Measurements from ENCODE around the gene NDUFC1.
"Not testable (repeated sequence)": the region's sequence is repeated elsewhere in the genome, so short reads cannot be mapped to it uniquely, and the experiment has no call there.

NDUFC1 gene

DNA sequence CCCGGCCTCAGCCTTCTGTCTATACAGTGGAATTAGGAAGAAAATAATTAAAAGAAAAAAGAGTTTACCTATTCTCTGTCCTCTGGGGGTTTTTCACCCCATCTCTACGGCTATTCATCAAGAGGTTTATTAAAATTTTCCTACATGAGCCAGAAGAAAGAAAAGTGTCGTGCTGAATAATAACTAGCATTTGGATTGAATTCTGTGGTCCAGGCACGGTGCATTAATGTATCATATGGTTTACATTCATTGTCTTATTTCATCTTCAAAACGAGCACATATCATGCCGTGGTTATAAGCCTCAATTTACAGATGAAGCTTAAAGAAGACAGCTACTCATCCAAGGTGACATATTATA is 6.4 kb downstream of the NDUFC1 start:
- no peak for DNase-seq

DNA sequence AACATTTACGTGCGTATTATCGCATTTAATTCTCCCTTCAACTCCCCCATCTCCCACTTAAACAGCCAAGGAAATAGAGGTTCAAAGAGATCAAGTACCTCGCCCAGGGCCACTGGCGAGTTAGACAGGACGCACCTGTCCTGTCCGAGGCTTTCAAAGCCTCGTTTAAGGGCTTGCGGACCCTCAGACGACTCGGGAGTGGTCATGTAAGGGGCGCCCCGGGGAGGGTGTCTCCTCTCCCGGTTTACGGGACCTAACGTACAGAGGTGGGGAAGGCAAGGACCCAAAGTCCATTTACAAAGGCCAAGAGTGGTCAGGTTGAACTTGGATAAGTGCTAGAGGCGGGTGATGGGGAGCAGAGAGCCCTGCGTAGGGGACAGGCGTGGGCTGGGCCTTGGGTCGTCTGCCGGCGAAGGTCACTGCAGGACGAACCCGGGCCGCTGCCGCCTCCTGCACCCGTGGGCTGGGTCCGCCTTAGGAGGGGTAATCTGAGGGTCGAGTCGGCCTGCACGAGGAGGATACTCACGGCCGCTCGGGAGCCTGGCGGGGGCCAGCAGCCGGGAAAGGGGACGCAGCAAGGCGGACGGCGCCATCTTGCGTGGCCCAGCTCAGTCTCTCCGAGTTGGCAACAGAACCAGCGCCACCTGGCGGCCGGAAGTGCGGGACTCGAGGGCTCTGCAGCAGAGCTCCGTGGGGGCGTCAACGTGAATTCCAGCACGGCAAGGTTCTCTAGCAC is 6.9 kb downstream of the NDUFC1 start:
- peak; percentile 88 for DNase-seq

DNA sequence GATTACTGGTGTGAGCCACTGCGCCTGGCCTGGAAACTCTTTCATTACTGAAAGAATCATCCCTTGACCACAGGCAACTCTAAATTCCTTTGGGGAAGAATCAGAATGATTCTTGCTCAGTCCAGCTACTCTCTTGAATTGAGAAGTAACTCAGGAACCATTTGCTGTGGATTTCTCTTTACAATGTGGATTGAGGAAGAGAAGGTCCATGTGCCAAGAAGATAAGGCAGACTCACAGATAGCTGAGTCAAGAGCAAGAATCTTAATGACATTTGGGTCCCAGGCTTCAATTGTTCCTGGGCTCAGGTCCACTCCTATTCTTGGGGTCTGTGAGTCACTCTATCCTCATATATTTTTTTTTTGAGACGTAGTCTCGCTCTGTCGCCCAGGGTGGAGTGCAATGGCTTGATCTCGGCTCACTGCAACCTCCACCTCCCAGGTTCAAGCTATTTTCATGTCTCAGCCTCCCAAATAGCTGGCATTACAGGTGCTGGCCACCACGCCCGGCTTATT is 16.0 kb downstream of the NDUFC1 start:
- DNase-seq, result no peak

DNA sequence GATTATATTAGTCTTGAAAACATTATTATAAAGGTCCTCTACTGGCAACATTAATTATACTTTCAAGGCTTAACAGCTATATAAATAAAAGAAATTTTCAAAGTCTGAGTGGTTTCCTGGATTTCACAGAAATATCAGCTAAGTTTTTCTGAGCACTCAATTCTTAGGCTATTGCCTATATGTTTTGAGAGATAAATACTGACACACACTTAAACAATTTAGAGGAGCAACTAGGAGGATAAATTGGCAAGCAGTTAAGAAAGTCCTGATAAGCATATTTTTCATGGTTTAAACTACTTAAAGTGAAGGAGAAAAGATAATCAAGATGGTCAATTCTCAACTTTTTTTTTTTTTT is 19.6 kb downstream of the NDUFC1 start:
- DNase-seq, result no peak

DNA sequence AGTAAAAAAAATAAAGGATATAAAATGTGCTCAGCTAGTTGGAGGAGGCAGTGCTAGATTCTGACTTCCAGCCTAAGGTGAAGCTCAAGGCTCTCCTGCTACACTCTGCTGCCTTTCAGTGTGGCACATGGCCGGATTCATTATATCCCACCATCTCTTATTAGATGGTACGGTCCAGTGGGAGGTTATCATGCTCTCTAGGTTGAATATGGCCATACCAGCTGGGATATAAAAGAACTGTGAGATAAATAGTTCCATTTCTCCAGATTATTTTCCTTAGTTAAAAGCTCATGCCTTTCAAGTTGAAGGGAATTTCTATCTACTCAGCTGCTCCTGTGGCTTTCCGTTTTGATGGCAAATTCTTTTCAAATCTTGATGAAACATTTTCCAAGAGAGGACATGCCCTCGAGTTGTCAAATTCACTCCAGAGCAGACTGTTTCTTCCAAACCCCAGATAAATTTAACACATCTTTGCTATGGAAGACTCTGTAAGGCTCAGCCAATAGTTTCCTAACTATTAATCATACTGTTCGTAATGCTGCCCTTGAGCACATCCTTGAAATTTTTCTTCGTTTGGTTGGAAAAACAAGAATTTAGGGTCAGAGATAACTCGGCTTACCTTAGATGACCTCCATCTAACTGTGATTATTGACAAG is 20.1 kb downstream of the NDUFC1 start:
- DNase-seq, result no peak

DNA sequence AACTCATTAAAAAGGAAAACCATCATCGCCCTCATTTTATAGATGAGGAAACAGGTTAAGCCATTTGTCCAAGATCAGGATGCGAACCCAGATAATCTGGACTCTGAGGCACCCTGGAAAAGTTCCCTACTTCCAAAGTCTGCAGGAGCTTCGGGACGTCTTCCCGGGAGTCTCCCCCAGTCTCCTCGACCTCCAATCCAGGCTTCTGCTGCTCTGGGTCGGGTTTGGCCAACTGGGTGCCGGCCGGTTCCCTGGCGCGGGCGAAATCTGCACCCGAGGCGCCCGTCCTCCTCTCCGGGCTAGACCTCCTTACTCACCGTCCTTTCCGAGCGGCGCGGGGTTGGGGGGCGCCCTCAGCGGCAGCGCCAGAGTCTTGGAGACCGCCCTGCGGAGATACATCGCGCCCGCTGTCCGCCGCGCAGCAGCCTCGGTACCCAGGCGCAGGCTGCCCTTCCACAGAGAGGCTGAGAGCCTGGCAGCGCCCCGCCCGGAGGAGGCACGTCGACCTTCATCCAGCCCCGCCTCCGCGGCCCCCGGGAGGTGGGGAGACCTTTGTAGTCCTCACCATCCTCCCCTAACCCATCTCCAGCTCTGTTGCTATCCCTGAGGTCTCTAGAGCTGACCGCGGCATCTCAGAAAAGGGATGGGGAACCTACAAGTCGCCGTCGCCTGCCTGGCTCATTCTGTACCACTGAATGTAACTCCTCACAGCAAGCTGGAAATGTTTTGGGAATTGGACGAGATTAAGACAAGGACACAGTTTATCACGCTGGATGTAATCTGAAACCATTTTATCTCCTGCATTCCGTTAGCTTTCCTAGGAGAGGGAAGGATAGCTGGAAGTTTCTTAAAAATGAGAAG is 22.3 kb downstream of the NDUFC1 start, which contains the start of gene MGARP:
MGARP (minus strand) TSS at position 466 of the 861 bp plus-strand sequence; CDS start at position 399, 67 bp downstream.
- no peak for DNase-seq

DNA sequence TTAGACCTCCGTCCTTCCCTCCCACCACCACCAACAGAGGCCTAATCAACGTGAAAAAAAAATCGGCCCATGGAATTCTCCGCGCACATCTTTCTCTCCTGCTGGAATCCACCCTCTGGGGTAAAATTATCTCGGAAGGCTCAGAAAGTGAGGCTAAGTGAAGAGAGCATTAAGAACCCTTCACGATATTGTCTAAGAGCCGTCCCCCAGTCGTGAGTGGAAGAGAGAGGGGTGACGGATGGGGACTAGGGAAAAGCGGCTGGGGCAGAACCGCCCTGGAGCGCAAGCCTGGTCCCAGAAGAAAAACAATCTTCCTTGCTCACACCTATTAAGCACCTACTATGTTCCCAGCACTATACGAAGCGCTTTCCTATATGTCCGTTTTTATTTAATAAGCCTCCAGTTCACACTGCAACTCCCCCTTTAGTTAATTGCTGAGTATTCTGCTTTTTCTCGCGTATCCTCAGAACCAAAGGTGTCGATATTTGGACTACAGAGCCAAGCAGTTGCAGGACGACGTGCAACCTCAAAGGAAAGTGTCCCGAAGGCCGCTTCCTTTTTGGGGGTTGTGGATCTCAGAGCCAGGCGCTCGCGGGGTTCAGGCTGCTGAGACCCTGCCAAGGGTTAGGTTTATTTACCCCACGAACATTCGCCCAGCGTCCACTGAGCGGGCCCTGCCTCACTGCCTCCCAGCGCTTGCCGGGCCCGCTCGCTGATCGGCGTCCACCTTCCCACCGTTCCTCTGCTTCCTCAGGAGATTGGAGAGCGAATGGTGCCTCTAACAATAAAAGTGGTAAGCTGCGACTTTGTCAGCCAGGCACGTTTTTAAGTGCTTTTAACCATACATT is 23.1 kb downstream of the NDUFC1 start:
- DNase-seq, result no peak

DNA sequence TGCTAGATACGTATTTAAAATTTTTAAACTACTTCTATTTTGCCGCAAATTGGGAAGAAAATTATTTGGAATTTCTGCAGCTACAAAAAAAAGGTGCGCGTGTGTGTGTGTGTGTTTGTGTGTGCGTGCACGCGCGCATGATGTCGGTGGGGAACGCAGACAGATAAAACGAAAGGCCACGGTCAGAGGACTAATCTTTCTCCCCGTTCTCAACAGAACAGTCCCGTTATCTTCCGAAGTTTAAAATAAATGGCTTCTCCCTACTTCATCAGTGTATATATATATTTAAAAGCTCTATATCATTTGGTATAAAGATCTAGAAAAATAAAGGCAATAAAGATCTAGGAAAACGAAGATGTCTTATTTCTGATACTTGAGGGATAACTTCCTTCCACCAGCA is 23.8 kb downstream of the NDUFC1 start:
- DNase-seq, result no peak

DNA sequence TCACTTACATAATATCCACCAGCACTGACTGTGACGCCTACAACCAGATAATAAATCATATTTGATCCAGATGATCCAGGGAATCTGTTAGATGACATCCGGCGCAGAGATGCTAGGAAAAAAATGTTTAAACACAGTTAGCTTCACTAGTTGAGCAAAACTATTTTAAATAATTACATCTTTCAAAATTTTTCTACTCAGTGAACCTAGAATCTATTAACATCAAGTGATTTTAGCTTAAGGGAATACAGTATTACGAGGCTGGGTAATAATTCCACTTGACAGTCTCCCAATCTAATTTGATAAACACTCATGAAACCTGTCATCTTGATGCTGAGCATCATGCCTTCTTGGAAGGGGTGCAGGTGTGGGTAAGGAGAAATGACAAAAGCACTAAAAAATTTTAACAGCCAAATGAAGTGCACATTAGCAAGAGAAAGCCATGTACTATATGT is 27.0 kb downstream of the NDUFC1 start:
- no peak for DNase-seq

DNA sequence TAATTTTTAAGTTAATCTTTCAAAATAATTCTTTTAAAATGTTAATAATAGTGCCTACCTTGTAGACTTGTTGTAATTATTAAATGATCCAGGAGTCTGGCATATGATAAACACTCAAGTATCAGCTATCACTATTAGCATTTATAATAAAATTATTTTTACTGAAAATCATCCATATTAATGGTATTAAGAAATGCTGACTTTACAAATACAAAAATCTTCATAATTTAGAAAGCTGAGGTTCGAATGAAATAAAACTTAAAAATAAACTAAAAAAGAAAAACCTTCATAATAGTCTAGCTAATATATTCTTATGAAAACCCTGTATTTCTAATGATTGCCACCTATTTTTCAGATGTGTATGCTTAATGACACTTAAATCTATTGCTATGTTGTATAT is 27.5 kb downstream of the NDUFC1 start:
- no peak for DNase-seq

DNA sequence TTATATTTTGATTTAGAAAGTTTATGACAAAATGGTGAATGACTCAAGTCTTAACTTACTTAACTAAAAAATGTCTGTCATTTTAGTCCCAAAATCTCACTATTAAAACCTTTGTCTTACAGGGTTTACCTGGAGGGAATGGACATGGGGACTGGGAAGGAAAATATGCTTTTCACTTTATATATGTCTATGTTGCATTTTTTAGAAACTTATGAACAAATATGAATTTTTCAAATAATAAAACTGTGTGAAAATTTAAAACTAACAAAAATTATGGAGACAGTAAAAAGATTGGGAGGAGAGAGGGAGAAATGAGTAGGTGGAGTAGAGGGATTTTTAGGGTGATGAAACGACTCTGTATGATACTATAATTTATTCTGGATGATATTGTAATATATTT is 28.4 kb downstream of the NDUFC1 start:
- DNase-seq, result no peak

DNA sequence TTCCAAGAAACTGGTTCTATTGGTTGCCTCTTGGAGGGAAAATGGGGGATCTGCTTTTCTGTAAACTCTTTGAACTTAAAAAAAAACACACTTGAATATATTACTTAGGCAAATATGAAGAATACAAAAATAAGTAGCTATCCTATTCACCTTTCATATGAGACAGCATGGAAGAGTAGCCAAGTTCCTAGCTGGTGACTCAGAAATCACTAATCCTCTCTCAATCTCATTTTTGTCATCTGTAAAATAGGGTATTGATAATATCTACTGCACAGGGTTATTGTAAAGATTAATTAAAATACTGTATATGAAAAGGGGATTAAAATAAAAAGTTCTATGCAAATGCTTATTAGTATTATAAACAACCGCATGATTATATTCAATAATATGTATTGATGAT is 35.0 kb downstream of the NDUFC1 start:
- peak; percentile 42 for DNase-seq

DNA sequence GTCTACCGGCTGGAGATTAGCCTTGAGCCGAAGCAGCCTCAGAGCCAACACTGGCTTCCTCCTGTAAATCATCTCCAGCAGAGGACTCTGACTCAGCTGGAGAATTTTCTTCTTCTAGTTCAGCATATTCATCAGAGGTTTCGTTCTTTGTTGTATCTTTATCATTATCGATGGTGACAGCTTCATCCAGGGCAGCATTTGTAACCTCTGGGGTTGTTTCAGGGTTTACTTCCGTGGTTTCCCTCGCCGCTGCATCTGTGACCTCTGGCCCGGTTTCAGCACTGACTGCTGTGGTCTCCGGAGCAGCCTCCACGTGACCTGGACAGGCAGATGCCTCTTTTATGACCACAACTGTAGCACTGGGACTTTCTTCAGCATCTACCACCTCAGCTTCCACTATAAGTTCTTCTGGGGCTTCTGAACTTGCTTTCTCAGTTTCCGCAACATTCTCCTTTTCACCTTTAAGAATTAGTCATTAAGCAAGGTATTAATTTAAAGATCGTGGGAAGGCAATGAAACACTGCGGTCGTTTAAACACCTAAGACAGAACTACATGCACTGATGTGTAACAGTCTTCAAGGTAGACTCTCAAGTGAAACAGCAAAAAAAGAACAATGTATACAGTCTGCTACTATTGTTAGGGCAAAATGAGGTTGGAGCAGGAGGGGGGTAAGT is 35.6 kb downstream of the NDUFC1 start:
- peak; percentile 72 for DNase-seq

DNA sequence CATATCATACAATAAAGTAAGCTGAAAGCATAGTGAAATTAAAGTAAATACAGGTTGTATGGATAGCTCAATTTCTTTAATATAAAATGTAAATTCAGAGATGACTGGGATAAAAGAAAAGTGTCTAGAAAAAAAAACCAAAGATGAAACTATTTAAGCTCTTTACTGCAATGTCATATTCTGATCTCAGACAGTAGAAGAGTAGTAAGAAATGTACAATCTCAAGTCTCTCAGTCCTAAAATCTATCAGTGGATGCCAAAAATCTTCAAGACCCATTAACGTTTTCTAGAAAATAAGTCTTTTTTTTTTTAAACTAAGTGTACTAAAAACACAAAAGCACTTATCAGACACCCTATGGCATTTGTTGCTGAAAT is 36.1 kb downstream of the NDUFC1 start:
- no peak for DNase-seq

DNA sequence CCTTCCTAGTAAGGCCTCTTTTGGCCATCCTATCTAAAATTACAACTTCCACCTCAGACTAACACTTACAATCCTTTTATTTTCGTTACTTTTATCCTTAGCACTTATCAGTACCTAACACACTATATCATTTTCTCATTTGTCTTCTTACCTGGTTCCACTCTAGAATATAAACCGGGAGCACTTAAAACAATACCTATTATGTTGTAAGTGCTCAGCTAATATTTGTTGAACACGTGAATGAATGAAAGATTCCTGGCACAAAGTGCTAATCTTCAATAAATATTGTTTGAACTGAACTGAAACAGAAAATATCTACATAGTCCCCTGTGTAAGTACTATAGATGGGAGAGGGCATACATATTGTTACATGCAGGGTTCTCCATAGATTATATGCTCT is 36.6 kb downstream of the NDUFC1 start:
- DNase-seq, result no peak

DNA sequence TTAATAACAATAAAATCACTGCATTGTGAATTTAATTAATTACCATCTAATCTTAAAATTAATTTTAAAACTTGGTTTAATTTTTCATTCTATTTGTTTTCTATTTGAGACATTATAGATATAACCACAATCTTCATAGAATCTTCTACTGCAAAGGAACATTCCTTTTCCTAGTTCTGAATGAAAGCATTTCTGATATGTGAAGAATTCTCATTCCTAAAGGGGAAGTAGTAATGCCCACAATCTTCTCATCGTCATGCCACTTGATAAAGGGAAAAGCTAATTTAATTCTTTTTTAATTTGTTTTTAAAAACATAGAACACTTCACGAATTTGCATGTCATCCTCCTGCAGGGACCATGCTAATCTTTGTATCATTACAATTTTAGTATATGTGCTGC is 45.9 kb downstream of the NDUFC1 start:
- DNase-seq, result peak; percentile 25

DNA sequence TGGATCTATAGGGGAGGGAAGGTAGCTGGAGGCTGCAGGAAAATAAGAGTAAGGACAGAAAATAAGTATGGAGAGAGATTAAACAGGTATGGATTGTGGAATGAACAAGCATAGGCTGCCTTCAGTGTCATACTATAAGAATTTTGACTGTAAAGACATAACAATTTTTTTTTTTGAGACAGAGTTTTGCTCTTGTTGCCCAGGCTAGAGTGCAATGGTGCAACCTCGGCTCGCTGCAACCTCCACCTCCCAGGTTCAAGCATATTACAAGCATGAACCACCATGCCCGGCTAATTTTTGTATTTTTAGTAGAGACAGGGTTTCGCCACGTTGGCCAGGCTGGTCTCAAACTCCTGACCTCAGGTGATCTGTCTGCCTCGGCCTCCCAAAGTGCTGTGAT is 46.7 kb downstream of the NDUFC1 start:
- DNase-seq, result not testable (repeated sequence)

DNA sequence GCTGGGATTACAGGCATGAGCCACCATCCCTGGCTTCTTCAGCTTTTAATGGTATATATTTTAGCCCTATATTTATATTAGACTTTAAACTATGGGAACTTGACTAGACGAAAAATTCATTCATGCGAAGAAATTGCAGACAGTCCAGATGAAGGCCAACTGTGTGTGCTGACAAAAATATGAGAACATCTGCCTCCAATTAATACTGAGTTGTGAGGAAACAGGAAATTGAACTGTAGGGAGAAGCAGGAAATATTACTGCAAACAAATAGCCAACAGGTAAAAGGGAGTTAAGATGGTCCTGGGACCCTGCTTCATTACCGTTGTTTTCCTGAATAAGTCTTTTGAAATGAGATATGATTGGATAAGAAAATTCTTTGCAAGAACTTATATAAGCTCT is 48.6 kb downstream of the NDUFC1 start:
- no peak for DNase-seq

DNA sequence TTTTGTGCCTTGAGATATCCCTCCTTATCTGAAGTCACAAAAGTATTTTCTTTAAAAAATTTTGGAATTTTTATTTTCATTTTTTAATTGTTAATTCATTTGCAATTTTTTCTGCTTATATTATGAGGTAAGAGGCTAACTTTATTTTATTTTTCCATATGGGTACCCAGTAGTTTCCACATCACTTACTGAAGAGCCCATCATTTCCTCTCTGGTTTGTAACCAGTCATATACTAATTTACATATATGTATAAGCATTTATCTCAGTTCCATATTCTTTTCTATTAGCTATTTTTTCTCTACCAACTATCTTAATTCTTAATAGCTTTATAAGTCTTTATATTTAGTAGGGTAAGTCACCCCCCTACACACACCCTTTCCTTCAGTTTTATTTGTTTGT is 49.2 kb downstream of the NDUFC1 start:
- DNase-seq, result no peak

DNA sequence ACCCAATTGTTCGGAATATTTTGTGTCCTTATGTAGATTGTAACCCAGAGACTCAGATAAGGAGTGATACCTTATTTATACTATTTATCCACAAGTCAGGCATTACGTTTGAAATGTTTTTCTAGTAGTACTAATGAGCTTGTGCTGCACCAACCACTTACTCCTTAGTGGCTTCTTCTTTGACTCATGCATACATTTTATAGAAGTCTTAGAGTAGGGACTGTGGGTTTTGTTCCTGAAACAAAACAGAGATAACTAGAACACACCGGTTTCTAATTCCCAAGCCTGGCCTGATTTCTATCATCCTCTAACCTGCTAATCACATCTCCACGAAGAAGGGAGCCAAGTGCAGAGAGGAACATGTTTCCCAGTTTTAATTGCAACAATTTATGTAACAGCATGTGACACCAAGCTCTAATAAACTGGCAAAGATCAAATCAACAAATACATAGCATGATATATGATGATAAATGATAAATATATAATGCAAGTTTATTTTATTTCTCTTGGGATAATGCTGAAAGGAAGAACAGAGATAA is 54.5 kb downstream of the NDUFC1 start:
- no peak for DNase-seq

DNA sequence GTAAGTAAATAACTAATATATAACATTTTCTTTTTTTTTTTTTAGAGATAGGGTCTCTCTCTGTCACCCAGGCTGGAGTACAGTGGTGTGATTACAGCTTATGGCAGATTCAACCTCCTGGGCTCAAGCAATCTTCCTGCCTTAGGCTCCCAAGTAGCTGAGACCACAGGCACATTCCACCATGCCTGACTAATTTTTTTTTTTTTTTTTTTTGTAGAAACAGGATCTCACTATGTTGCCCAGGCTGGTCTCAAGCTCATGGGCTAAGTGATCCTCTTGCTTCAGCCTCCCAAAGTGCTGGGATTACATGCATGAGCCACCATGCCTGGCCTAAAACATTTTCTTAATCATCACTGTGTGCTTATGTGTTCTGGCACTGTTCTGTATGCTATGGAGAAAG is 55.0 kb downstream of the NDUFC1 start:
- no peak for DNase-seq

DNA sequence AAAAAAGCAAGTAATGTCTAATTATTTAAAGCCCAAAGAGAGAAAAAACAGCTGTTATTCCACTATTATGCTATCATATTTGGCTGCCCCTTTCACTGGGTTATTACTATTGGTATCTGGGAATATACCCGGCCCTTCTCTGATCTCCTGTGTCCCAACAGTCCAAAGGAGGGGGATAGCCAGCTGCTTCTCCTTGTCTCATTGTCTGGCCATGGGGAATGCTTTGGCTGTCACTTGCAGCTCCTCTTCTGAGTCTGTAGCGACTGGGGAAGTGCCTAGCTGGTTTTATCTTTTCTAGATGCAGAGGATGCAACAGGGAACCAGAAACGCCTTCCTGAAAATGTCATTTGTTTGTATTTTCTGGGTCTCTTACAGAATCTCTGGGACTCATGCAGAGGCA is 56.1 kb downstream of the NDUFC1 start:
- DNase-seq, result no peak
